Loucy (cell line): Measurements from ENCODE around the gene EPN2.

Experiments used
- EZH2phosphoT487 ChIP-seq: fragments of 200-600 bp; IDR thresholded peaks from 2 replicates; pipeline ENCODE4 v1.6.1; 2018; ENCODE audit warnings: antibody characterized with exemption, mild to moderate bottlenecking, moderate library complexity, borderline replicate concordance
- TF ChIP-seq, protein P1 (sequence below): fragments of 200-600 bp; sonication (generic); conservative IDR thresholded peaks from 2 replicates; pipeline ENCODE4 v1.5.1; 2014; ENCODE audit warnings: mild to moderate bottlenecking, antibody characterized with exemption, low read length

DNA sequence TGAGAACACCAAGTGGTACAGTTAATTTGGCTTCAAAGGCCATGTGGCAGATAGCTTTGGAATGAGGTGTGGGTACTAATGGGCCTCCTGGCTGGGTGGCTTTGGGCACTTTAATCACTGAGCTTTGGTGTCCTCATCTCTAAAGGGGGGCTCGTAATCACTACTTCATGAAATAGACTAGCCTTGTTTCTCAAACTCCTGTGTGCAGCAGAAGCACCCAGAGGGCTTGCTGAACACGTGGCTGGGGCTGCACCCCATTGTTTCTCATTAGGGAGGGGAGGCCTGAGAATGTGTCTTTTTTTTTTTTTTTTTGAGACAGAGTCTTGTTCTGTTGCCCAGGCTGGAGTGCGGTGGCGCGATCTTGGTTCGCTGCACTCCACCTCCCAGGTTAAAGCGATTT is 5.8 kb downstream of the EPN2 start:
- TF ChIP-seq, protein P1, sequence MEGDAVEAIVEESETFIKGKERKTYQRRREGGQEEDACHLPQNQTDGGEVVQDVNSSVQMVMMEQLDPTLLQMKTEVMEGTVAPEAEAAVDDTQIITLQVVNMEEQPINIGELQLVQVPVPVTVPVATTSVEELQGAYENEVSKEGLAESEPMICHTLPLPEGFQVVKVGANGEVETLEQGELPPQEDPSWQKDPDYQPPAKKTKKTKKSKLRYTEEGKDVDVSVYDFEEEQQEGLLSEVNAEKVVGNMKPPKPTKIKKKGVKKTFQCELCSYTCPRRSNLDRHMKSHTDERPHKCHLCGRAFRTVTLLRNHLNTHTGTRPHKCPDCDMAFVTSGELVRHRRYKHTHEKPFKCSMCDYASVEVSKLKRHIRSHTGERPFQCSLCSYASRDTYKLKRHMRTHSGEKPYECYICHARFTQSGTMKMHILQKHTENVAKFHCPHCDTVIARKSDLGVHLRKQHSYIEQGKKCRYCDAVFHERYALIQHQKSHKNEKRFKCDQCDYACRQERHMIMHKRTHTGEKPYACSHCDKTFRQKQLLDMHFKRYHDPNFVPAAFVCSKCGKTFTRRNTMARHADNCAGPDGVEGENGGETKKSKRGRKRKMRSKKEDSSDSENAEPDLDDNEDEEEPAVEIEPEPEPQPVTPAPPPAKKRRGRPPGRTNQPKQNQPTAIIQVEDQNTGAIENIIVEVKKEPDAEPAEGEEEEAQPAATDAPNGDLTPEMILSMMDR: no peak
- no peak for TF ChIP-seq EZH2phosphoT487
